Measurements from ENCODE around the gene SOAT1. TPM values are rescaled to one million over a fixed set of nuclear protein-coding genes. Genes with fewer than 3 reads are reported as not detected.
"Not testable (repeated sequence)": the region's sequence is repeated elsewhere in the genome, so short reads cannot be mapped to it uniquely, and the experiment has no call there.

Gene SOAT1
- total RNA-seq, 2 donors from 2014 or later, result 36.1 to 37.9 TPM

DNA sequence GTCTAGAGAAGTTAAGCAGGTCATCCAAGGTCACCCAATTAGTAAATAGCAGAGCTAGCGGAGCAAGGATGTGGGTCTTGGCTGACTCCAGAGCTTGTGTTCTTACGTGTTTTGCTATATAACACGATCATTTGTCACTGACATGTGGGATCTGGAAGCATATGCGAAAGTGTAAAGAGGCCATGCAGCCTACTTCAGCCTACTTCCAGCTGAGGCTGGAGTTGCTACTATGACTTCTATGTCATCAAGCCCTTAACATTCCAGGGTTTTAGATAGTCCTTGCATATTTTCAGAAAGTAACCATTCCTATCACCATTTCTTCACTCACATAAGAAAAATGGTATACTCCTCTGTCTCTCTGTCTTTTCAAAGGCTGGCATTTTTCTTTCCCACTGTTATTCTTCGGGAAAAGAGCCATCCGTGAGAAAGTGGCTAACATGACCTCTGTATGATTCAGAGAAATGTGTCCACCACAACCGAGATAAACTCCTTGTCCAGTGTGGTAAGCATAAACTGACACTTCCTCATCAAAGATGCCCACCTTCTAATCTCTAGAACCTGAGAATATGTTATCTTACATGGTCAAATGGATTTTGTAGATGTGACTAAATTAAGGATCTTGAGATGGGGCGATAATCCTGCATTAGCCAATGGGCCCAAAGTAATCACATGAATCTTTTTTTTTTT lies 40.2 kb upstream of the SOAT1 start:
- no peak for DNase-seq
- Histone ChIP-seq H3K4me3 (no peak overlapping the region), H3K27ac (no peak overlapping the region), H3K36me3 (no peaks in the 10 kb centered on the region), H3K4me1 (no peaks in the 10 kb centered on the region), H3K27me3 (no peaks in the 10 kb centered on the region), H3K9ac (ENCODE audit: low read depth in 2 of 2, low read length in 2 of 2) (no peak overlapping the region), H3K9me3 (no peaks in the 10 kb centered on the region)
- no peak for TF ChIP-seq CTCF (IDR thresholded peaks at IDR 0.05)
- intact Hi-C loops (cut with DNase I), result no loop called here

GRCh38 chr1:179262183-179262582 lies 31.4 kb upstream of the SOAT1 start:
- no peak overlapping the region for H3K4me3 ChIP-seq
- H3K27me3 ChIP-seq, result no peaks in the 10 kb centered on the region
- H3K9ac ChIP-seq (ENCODE audit: low read depth in 2 of 2, low read length in 2 of 2), result no peak overlapping the region
- DNase-seq, result no peak
- H3K27ac ChIP-seq, result no peak overlapping the region
- H3K4me1 ChIP-seq, result no peaks in the 10 kb centered on the region
- intact Hi-C loops (cut with DNase I), result no loop called here
- H3K36me3 ChIP-seq, result no peaks in the 10 kb centered on the region
- TF ChIP-seq CTCF (IDR thresholded peaks at IDR 0.05), result no peak
- no peaks in the 10 kb centered on the region for H3K9me3 ChIP-seq

- Histone ChIP-seq H3K36me3 (no peaks in the 10 kb centered on the region), H3K27ac (no peak overlapping the region), H3K9me3 (no peaks in the 10 kb centered on the region), H3K4me3 (no peak overlapping the region), H3K4me1 (no peaks in the 10 kb centered on the region), H3K27me3 (no peaks in the 10 kb centered on the region), H3K9ac (ENCODE audit: low read depth in 2 of 2, low read length in 2 of 2) (no peak overlapping the region)
- DNase-seq, result peak; percentile 37
- no peak for TF ChIP-seq CTCF (IDR thresholded peaks at IDR 0.05)
- intact Hi-C loops (cut with DNase I), result no loop called here
Measured at GRCh38 chr1:179263121-179263520, 30.5 kb upstream of the SOAT1 start.

- DNase-seq, result no peak
- intact Hi-C loops (cut with DNase I), result no loop called here
- H3K4me1 ChIP-seq, result no peaks in the 10 kb centered on the region
Measured at GRCh38 chr1:179264507-179264906, 29.1 kb upstream of the SOAT1 start.

DNA sequence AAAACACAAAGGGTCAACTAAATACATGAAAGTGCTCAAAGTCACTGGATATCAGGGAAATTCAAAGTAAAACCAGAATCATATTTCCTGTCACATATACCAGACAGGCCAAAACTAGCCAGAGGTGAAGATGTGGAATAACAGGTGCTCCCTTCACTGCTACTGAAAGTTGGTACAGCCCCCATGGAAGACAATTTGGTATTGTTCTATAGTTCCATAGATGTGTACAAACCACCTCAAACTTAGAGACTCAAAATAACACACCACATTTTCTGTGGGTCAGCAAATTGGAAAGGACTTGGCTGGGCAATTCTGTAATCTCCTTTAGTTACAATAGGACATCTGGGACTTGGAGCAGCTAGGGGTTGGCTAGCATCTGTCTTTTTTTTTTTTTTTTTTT lies 24.5 kb upstream of the SOAT1 start:
- intact Hi-C loops (cut with DNase I), result no loop called here
- H3K9ac ChIP-seq (ENCODE audit: low read depth in 2 of 2, low read length in 2 of 2), result no peak overlapping the region

More at GRCh38 chr1:179264507-179264906, 29.1 kb upstream of the SOAT1 start:
- H3K36me3 ChIP-seq, result no peaks in the 10 kb centered on the region
- TF ChIP-seq CTCF (IDR thresholded peaks at IDR 0.05), result no peak
- H3K4me3 ChIP-seq, result no peak overlapping the region
- no peaks in the 10 kb centered on the region for H3K27me3 ChIP-seq
- H3K27ac ChIP-seq, result no peak overlapping the region
- no peak overlapping the region for H3K9ac ChIP-seq (ENCODE audit: low read depth in 2 of 2, low read length in 2 of 2)
- no peaks in the 10 kb centered on the region for H3K9me3 ChIP-seq

DNA sequence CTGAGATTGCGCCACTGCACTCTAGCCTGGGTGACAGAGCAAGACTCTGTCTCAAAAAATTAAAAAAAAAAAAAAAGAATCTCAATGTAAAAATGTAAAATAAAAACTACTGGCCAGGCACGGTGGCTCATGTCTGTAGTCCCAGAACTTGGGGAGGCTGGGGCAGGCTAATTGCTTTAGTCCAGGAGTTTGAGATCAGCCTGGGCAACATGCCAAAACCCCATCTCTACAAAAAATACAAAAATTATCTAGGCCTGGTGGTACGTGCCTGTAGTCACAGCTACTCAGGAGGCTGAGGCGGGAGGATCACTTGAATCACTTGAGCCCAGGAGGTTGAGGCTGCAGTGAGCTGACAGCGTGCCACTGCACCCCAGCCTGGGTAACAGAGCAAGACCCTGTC lies 19.2 kb upstream of the SOAT1 start:
- H3K27me3 ChIP-seq; DNase-seq; H3K27ac ChIP-seq; H3K9ac ChIP-seq (ENCODE audit: low read depth in 2 of 2, low read length in 2 of 2); intact Hi-C loops (cut with DNase I); H3K36me3 ChIP-seq; H3K9me3 ChIP-seq; H3K4me1 ChIP-seq; H3K4me3 ChIP-seq: not testable (repeated sequence)

More for the DNA sequence above, 24.5 kb upstream of the SOAT1 start:
- DNase-seq, result no peak
- no peaks in the 10 kb centered on the region for H3K4me1 ChIP-seq
- H3K27me3 ChIP-seq, result no peaks in the 10 kb centered on the region
- no peak for TF ChIP-seq CTCF (IDR thresholded peaks at IDR 0.05)
- no peaks in the 10 kb centered on the region for H3K36me3 ChIP-seq
- no peak overlapping the region for H3K4me3 ChIP-seq
- no peaks in the 10 kb centered on the region for H3K9me3 ChIP-seq
- no peak overlapping the region for H3K27ac ChIP-seq

Measured in colonic mucosa (tissue), 4 donors.